ENCODE results near the gene GP1BA.
"Not testable (repeated sequence)": the region's sequence is repeated elsewhere in the genome, so short reads cannot be mapped to it uniquely, and the experiment has no call there.

The GP1BA gene

GRCh38 chr17:4901648-4902344 is 30.3 kb upstream of the GP1BA start:
- DNase-seq (ENCODE audit: low read depth) = no peak

- no peak for DNase-seq (ENCODE audit: low read depth)
Observed at GRCh38 chr17:4902540-4902939, 29.5 kb upstream of the GP1BA start.

GRCh38 chr17:4903051-4903818 is 28.8 kb upstream of the GP1BA start, which contains the start of gene CHRNE:
Gene CHRNE, minus strand, starts transcription at chr17:4903098. Its CDS starts 35 bp downstream, at chr17:4903063.
- peak; percentile 73 for DNase-seq (ENCODE audit: low read depth)

- not testable (repeated sequence) for DNase-seq (ENCODE audit: low read depth)
Observed at GRCh38 chr17:4906642-4907041, 25.4 kb upstream of the GP1BA start.

- DNase-seq (ENCODE audit: low read depth) = no peak
Observed at GRCh38 chr17:4908301-4908700, 23.8 kb upstream of the GP1BA start.

DNA sequence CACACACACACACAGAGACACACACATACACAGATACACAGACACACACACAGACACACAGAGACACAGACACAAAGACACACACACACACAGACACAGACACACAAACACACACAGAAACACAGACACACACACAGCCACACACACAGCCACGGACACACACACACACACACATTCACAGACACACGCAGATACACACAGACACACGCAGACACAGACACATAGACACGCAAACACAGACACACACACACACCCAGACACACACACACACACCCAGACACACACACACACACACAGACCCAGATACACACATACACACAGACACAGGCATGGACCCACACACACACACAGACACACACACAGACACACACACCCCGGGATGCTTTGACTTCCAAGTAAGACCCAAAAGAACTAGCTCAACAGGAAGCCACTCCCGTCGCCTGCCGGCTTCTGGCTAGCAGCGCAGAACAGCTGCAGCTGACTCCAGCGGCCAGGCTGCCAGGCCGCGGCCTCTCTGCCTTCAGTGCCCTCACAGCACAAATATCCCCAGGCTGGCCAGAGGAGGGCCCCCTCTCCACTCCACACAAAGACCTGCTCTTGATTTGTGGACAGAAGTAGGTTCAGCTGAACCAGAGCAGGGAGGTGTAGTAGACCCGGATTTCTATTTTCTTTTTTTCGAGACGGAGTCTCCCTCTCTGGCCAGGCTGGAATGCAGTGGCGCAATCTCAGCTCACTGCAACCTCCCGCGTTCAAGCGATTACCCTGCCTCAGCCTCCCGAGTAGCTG is 23.2 kb upstream of the GP1BA start:
- DNase-seq (ENCODE audit: low read depth) = peak; percentile 49

DNA sequence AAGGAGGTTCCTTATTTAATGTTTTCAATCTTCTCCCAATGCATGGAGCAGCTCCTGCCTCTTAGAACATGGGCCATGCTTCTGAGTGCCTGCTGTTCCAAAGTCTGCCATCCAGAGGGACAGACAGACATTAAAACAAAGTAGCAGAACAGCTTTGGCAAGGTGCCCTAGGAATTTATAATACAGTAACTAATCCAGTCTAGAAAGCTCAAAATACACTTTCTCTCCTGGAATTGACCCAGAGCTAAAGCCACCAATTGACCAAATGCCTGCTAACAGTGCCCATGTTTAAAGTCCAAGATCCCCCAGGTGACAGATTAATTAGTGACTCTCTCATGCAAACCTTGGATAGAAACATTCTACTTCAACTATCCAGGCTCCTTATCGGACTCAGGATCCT is 18.1 kb upstream of the GP1BA start:
- DNase-seq (ENCODE audit: low read depth) = no peak

DNA sequence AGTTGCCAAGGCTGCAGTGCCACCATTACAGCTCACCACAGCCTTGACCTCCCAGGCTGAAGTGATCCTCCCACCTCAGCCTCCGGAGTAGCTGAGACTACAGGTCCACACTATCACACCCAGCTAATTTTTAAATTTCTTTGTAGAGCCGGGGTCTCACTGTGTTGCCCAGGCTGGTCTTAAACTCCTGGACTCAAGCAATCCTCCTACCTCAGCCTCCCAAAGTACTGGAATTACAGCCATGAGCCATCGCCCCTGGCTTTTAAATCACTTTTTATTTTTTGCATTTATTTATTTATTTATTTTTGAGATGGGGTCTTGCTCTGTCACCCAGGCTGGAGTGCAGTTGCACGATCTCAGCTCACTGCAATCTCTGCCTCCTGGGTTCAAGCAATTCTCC is 17.5 kb upstream of the GP1BA start:
- DNase-seq (ENCODE audit: low read depth) = not testable (repeated sequence)

DNA sequence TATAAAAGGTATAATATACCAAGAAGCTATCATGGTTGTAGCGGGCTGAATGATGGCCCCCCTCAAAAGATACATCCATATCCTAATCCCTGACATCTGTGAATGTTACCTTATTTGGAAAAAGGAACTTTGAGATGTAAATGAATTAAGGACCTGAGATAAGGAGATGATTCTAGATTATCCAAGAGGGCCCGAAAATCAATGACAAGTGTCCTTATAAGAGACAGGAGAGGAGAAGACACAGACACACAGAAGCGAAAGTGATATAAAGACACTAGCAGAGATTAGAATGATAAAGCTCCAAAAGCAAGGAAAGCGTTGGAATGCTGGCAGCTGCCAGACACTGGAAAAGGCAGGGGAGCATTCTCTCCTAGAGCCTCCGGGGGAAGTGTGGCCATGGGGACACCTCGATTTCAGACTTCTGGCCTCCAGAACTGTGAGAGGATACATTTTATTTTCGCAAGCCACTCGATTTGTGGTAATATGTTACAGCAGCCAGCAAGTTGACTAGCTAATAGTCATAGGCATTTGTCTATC is 12.5 kb upstream of the GP1BA start:
- DNase-seq (ENCODE audit: low read depth) = no peak

DNA sequence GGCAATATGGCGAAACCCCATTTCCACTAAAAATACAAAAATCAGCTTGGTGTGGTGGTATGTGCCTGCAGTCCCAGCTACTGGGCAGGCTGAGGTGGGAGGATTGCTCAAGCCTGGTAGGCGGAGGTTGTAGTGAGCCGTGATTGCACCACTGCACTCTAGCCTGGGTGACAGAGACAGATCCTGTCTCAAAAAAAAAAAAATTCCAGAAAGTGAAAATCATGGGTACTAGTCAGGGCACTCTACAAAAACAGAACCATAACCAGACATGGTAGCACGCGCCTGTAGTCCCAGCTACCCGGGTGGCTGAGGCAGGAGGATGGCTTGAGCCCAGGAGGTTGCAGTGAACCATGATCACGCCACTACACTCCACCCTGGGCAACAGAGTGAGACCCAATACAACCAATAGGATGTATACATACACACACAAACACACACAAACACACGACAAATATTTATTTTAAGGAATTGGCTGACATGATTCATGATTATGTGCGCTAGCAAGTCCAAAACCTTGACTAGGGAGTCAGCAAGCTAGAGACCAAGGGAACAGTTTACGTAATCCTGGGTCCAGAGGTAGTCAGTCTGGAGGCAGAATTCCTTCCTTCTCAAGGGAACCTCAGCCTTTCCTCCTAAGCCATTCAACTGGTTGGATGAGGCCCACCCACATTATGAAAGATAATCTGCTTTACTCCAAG is 11.6 kb upstream of the GP1BA start:
- DNase-seq (ENCODE audit: low read depth) = no peak

- no peak for DNase-seq (ENCODE audit: low read depth)
Observed at GRCh38 chr17:4921320-4921719, 10.8 kb upstream of the GP1BA start.

GRCh38 chr17:4926577-4927335 is 5.3 kb upstream of the GP1BA start:
- DNase-seq (ENCODE audit: low read depth) = not testable (repeated sequence)

GRCh38 chr17:4928881-4929280 is 3.2 kb upstream of the GP1BA start:
- DNase-seq (ENCODE audit: low read depth) = no peak

DNA sequence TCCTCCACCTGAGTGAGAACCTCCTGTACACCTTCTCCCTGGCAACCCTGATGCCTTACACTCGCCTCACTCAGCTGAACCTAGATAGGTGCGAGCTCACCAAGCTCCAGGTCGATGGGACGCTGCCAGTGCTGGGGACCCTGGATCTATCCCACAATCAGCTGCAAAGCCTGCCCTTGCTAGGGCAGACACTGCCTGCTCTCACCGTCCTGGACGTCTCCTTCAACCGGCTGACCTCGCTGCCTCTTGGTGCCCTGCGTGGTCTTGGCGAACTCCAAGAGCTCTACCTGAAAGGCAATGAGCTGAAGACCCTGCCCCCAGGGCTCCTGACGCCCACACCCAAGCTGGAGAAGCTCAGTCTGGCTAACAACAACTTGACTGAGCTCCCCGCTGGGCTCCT is 679 bp downstream of the GP1BA start:
- DNase-seq (ENCODE audit: low read depth) = no peak

- no peak for DNase-seq (ENCODE audit: low read depth)
Observed at GRCh38 chr17:4933646-4934045, 1.6 kb downstream of the GP1BA start.

- DNase-seq (ENCODE audit: low read depth) = no peak
Observed at GRCh38 chr17:4934173-4934979, 2.3 kb downstream of the GP1BA start.

DNA sequence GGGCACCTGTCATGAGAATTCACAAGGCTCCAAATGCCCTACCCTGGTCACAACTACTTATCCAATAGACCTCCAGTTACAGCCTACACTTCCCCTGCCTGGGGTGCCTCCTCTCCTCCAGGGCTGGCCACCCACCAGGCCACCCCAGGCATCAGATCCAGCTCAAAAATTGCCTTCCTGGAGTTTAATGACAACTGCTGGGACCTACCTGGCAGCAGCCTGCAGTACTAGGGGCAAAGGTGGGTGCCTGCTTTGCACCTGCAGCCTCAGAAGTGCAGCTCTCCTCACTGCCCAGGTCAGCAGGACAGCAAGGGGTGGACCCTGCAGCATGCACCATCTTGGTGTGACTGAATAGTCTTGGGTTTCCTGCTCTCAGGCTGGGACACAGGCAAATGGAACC is 3.6 kb downstream of the GP1BA start:
- DNase-seq (ENCODE audit: low read depth) = no peak

DNA sequence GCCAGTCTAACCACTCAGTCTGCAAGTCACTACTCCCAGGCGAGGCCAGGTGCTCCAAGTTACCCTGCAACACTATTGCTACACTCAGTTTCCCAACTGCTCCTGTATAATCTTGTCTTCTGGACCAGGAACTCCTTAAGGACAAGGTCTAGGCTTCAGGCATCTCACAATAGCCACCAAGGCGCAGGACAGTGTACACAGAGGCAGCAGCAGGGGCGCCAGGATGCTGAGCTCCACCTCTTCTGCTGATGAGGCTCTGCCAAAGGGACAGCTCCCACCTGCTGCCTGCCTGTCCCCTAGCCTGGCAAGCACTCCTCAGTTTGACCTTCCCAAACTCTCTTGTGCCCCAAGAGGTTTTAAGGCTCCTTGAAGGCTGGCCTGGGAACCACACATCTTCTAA is 4.4 kb downstream of the GP1BA start:
- DNase-seq (ENCODE audit: low read depth) = no peak

DNA sequence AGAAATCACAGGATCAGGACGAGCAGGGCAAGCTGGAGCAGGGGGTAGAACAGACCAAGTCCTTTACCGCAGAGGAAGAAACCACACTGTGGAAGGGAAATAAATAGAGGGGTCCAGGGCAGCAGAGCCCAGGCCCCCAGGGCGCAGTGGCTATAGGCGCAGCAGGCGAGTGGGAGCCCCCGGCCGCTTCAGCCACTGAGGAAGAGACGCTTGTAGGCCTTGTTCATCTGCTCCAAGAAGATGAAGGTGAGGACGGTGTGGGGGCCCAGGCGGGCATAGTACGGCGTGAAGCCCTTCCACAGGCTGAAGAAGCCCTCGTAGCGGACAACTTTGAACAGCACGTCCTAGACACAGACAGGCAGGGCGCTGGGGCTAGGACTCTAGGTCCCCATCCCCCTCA is 5.5 kb downstream of the GP1BA start:
- no peak for DNase-seq (ENCODE audit: low read depth)

- no peak for DNase-seq (ENCODE audit: low read depth)
Observed at GRCh38 chr17:4938069-4938491, 6.0 kb downstream of the GP1BA start.

Measured in T follicular helper cell (primary cell).